Peyer's patch (tissue), 4 donors: ENCODE data around the gene BDNF.

ENCODE experiments used
- POLR2A ChIP-seq, 2 donors: fragments of 450-650 bp; IDR thresholded peaks; one replicate each; pipeline ENCODE4 v1.5.1; 2017; ENCODE audit warnings: antibody characterized with exemption in 2 of 2, mild to moderate bottlenecking in 2 of 2, moderate library complexity in 2 of 2
- TF ChIP-seq, protein P1 (sequence below), 6 experiments: fragments of 450-650 bp in 4 of 6; fragments of 200-600 bp in 2 of 6; sonication (generic) in 1 of 6; IDR thresholded peaks; one replicate each; pipeline ENCODE4 v1.5.1; 2017 to 2019; ENCODE audit warnings: antibody characterized with exemption in 6 of 6, mild to moderate bottlenecking in 3 of 6, moderate library complexity in 1 of 6

DNA sequence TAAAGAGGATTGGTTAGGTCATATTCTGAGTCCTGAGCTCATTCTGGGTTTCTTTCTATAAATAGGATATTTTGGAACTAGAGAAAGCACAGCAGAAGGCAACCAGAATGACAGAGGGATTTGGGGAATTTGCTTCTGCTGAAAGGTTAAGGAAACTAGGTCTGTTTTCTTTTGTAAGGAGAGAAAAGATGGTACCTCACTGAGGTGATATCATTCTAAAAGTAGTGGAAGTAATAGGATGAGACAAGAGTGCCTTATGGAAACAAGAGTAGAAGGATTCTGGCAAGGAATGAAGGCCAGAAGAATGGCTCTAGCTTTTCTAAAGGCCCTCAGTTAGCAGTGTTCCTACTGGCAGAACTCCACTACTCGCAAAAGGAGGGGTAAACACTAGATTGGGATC lies 26.7 kb upstream of the BDNF start:
- TF ChIP-seq, protein P1, sequence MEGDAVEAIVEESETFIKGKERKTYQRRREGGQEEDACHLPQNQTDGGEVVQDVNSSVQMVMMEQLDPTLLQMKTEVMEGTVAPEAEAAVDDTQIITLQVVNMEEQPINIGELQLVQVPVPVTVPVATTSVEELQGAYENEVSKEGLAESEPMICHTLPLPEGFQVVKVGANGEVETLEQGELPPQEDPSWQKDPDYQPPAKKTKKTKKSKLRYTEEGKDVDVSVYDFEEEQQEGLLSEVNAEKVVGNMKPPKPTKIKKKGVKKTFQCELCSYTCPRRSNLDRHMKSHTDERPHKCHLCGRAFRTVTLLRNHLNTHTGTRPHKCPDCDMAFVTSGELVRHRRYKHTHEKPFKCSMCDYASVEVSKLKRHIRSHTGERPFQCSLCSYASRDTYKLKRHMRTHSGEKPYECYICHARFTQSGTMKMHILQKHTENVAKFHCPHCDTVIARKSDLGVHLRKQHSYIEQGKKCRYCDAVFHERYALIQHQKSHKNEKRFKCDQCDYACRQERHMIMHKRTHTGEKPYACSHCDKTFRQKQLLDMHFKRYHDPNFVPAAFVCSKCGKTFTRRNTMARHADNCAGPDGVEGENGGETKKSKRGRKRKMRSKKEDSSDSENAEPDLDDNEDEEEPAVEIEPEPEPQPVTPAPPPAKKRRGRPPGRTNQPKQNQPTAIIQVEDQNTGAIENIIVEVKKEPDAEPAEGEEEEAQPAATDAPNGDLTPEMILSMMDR (IDR thresholded peaks at IDR 0.05) = no peak
- no peak for TF ChIP-seq POLR2A (IDR thresholded peaks at IDR 0.05)
